Measurements from ENCODE around the gene CST11. TPM values are rescaled to one million over a fixed set of nuclear protein-coding genes. Genes with fewer than 3 reads are reported as not detected.

The CST11 gene
- total RNA-seq, 1 donor from 2014 or later: not detected

- H3K27me3 Mint-ChIP-seq (ENCODE audit: unreplicated experiment): no peaks in the 10 kb centered on the region
- DNase-seq (ENCODE audit: extremely low spot score, unreplicated experiment): no peak
- no peak for TF ChIP-seq CTCF (IDR thresholded peaks at IDR 0.05)
- no peaks in the 10 kb centered on the region for H3K36me3 Mint-ChIP-seq (ENCODE audit: unreplicated experiment)
- H3K4me1 Mint-ChIP-seq (ENCODE audit: unreplicated experiment): peaks cover 39% of the 10 kb centered on the region
- H3K9me3 Mint-ChIP-seq (ENCODE audit: unreplicated experiment): no peaks in the 10 kb centered on the region
- H3K4me3 Mint-ChIP-seq (ENCODE audit: unreplicated experiment): no peak overlapping the region
- H3K27ac Mint-ChIP-seq (ENCODE audit: unreplicated experiment): peak overlapping the region; percentile 23
Observed at GRCh38 chr20:23415959-23416583, 36.6 kb downstream of the CST11 start.

- Mint-ChIP-seq H3K27me3 (ENCODE audit: unreplicated experiment) (no peaks in the 10 kb centered on the region), H3K9me3 (ENCODE audit: unreplicated experiment) (no peaks in the 10 kb centered on the region), H3K4me3 (ENCODE audit: unreplicated experiment) (no peak overlapping the region), H3K36me3 (ENCODE audit: unreplicated experiment) (no peaks in the 10 kb centered on the region), H3K27ac (ENCODE audit: unreplicated experiment) (peak overlapping the region; percentile 27), H3K4me1 (ENCODE audit: unreplicated experiment) (peaks cover 43% of the 10 kb centered on the region)
- no peak for TF ChIP-seq CTCF (IDR thresholded peaks at IDR 0.05)
- DNase-seq (ENCODE audit: extremely low spot score, unreplicated experiment): no peak
Observed at GRCh38 chr20:23415555-23415954, 37.1 kb downstream of the CST11 start.

GRCh38 chr20:23414526-23415188, 38.0 kb downstream of the CST11 start:
- H3K4me3 Mint-ChIP-seq (ENCODE audit: unreplicated experiment): no peak overlapping the region
- no peak for TF ChIP-seq CTCF (IDR thresholded peaks at IDR 0.05)
- no peak overlapping the region for H3K27ac Mint-ChIP-seq (ENCODE audit: unreplicated experiment)
- DNase-seq (ENCODE audit: extremely low spot score, unreplicated experiment): no peak
- H3K4me1 Mint-ChIP-seq (ENCODE audit: unreplicated experiment): peaks cover 42% of the 10 kb centered on the region
- no peaks in the 10 kb centered on the region for H3K36me3 Mint-ChIP-seq (ENCODE audit: unreplicated experiment)
- no peaks in the 10 kb centered on the region for H3K27me3 Mint-ChIP-seq (ENCODE audit: unreplicated experiment)
- H3K9me3 Mint-ChIP-seq (ENCODE audit: unreplicated experiment): no peaks in the 10 kb centered on the region

- TF ChIP-seq CTCF (IDR thresholded peaks at IDR 0.05): no peak
- Mint-ChIP-seq H3K27me3 (ENCODE audit: unreplicated experiment) (no peaks in the 10 kb centered on the region), H3K4me1 (ENCODE audit: unreplicated experiment) (peaks cover 35% of the 10 kb centered on the region), H3K9me3 (ENCODE audit: unreplicated experiment) (no peaks in the 10 kb centered on the region), H3K27ac (ENCODE audit: unreplicated experiment) (no peak overlapping the region), H3K4me3 (ENCODE audit: unreplicated experiment) (no peak overlapping the region), H3K36me3 (ENCODE audit: unreplicated experiment) (no peaks in the 10 kb centered on the region)
- no peak for DNase-seq (ENCODE audit: extremely low spot score, unreplicated experiment)
Observed at GRCh38 chr20:23413862-23414422, 38.7 kb downstream of the CST11 start.

- Mint-ChIP-seq H3K27ac (ENCODE audit: unreplicated experiment) (peak overlapping the region; percentile 69), H3K4me1 (ENCODE audit: unreplicated experiment) (peaks cover 41% of the 10 kb centered on the region)
Observed at GRCh38 chr20:23412026-23412425, 40.6 kb downstream of the CST11 start.

More at GRCh38 chr20:23412026-23412425, 40.6 kb downstream of the CST11 start:
- no peak for TF ChIP-seq CTCF (IDR thresholded peaks at IDR 0.05)
- Mint-ChIP-seq H3K36me3 (ENCODE audit: unreplicated experiment) (no peaks in the 10 kb centered on the region), H3K9me3 (ENCODE audit: unreplicated experiment) (no peaks in the 10 kb centered on the region), H3K4me3 (ENCODE audit: unreplicated experiment) (no peak overlapping the region), H3K27me3 (ENCODE audit: unreplicated experiment) (no peaks in the 10 kb centered on the region)
- DNase-seq (ENCODE audit: extremely low spot score, unreplicated experiment): no peak
